SK-N-SH treated with all-trans-retinoic acid at 6 μM for 48 hours (cell line): ENCODE results near the gene HEATR3.

Source experiments
- ATAC-seq: fragments of 200-7000 bp; cut with Tn5 transposase; 3 replicates; pipeline ENCODE4 v1.9.1; 2020; ENCODE audit warnings: mild to moderate bottlenecking, moderate library complexity
- ARNTL ChIP-seq: fragments of 450-650 bp; formaldehyde crosslinking; IDR thresholded peaks from 2 replicates; pipeline ENCODE4 v1.5.0; 2020; ENCODE audit warnings: low read depth, mild to moderate bottlenecking, moderate library complexity, borderline replicate concordance
- BACH2 ChIP-seq: fragments of 250-450 bp; sonication (Bioruptor Pico); IDR thresholded peaks from 2 replicates; pipeline ENCODE4 v1.9.0; 2021; ENCODE audit warnings: mild to moderate bottlenecking, borderline replicate concordance
- CSDC2 ChIP-seq: fragments of 250-450 bp; sonication (Bioruptor Pico); IDR thresholded peaks from 2 replicates; pipeline ENCODE4 v1.5.0; 2020; ENCODE audit warnings: mild to moderate bottlenecking, moderate library complexity
- ESRRG ChIP-seq: fragments of 250-450 bp; sonication (Bioruptor Pico); IDR thresholded peaks from 2 replicates; pipeline ENCODE4 v1.6.1; 2021; ENCODE audit warnings: mild to moderate bottlenecking
- ISL1 ChIP-seq: fragments of 250-450 bp; sonication (Bioruptor Pico); IDR thresholded peaks from 2 replicates; pipeline ENCODE4 v2.1.2; 2022; ENCODE audit warnings: mild to moderate bottlenecking, moderate library complexity
- OSR1 ChIP-seq: fragments of 250-450 bp; sonication (Bioruptor Pico); IDR thresholded peaks from 2 replicates; pipeline ENCODE4 v1.8.0; 2022; ENCODE audit warnings: moderate library complexity, mild to moderate bottlenecking, inconsistent platforms
- POU6F1 ChIP-seq: fragments of 250-450 bp; sonication (Bioruptor Pico); IDR thresholded peaks from 2 replicates; pipeline ENCODE4 v1.8.0; 2021; ENCODE audit warnings: low read depth, mild to moderate bottlenecking, moderate library complexity, borderline replicate concordance
- RARB ChIP-seq: fragments of 250-450 bp; sonication (Bioruptor Pico); IDR thresholded peaks from 2 replicates; pipeline ENCODE4 v1.8.0; 2021; ENCODE audit warnings: mild to moderate bottlenecking, moderate library complexity
- SNAI2 ChIP-seq: fragments of 250-450 bp; sonication (Bioruptor Pico); IDR thresholded peaks from 2 replicates; pipeline ENCODE4 v1.5.0; 2020; ENCODE audit warnings: mild to moderate bottlenecking, moderate library complexity
- TCF4 ChIP-seq: fragments of 250-450 bp; sonication (Bioruptor Pico); IDR thresholded peaks from 2 replicates; pipeline ENCODE4 v1.8.0; 2021; ENCODE audit warnings: mild to moderate bottlenecking, moderate library complexity, borderline replicate concordance
- TOX ChIP-seq: fragments of 250-450 bp; sonication (Bioruptor Pico); IDR thresholded peaks from 2 replicates; pipeline ENCODE4 v1.8.0; 2021; ENCODE audit warnings: mild to moderate bottlenecking, moderate library complexity, borderline replicate concordance
- TSHZ2 ChIP-seq: fragments of 250-450 bp; sonication (Bioruptor Pico); IDR thresholded peaks from 2 replicates; pipeline ENCODE4 v1.5.0; 2020; ENCODE audit warnings: mild to moderate bottlenecking, moderate library complexity
- ZC3H10 ChIP-seq: fragments of 250-450 bp; sonication (Bioruptor Pico); IDR thresholded peaks from 2 replicates; pipeline ENCODE4 v1.5.1; 2021; ENCODE audit warnings: mild to moderate bottlenecking, moderate library complexity
- ZFP3 ChIP-seq: fragments of 250-450 bp; sonication (Bioruptor Pico); IDR thresholded peaks from 2 replicates; pipeline ENCODE4 v1.5.0; 2020; ENCODE audit warnings: mild to moderate bottlenecking, moderate library complexity
- ZFP30 ChIP-seq: fragments of 450-650 bp; formaldehyde crosslinking; IDR thresholded peaks from 2 replicates; pipeline ENCODE4 v1.5.0; 2022; ENCODE audit warnings: mild to moderate bottlenecking, moderate library complexity
- ZNF565 ChIP-seq: fragments of 450-650 bp; formaldehyde crosslinking; conservative IDR thresholded peaks from 2 replicates; pipeline ENCODE4 v1.5.0; 2020; ENCODE audit warnings: low read depth, mild to moderate bottlenecking, moderate library complexity
- ZNF70 ChIP-seq: fragments of 450-650 bp; formaldehyde crosslinking; IDR thresholded peaks from 2 replicates; pipeline ENCODE4 v1.5.0; 2020; ENCODE audit warnings: mild to moderate bottlenecking, moderate library complexity
- ZNF8 ChIP-seq: fragments of 450-650 bp; formaldehyde crosslinking; IDR thresholded peaks from 2 replicates; pipeline ENCODE4 v1.5.0; 2020; ENCODE audit warnings: mild to moderate bottlenecking, moderate library complexity
- TF ChIP-seq, protein P1 (sequence below): fragments of 250-450 bp; sonication (Bioruptor Pico); IDR thresholded peaks from 2 replicates; pipeline ENCODE4 v1.5.1; 2020; ENCODE audit warnings: low read depth, mild to moderate bottlenecking, moderate library complexity
- TF ChIP-seq, protein P2 (sequence below): fragments of 250-450 bp; sonication (Bioruptor Pico); IDR thresholded peaks from 2 replicates; pipeline ENCODE4 v1.8.0; 2020; ENCODE audit warnings: mild to moderate bottlenecking, moderate library complexity, borderline replicate concordance
- TF ChIP-seq, protein P3 (sequence below): fragments of 250-450 bp; sonication (Bioruptor Pico); IDR thresholded peaks from 2 replicates; pipeline ENCODE4 v1.5.1; 2021; ENCODE audit warnings: mild to moderate bottlenecking, moderate library complexity

HEATR3 gene

GRCh38 chr16:50035468-50035992 lies 30.2 kb upstream of the HEATR3 start:
- no peak for ATAC-seq
- no peak for TF ChIP-seq RARB
- no peak for TF ChIP-seq ARNTL
- TF ChIP-seq, protein P1, sequence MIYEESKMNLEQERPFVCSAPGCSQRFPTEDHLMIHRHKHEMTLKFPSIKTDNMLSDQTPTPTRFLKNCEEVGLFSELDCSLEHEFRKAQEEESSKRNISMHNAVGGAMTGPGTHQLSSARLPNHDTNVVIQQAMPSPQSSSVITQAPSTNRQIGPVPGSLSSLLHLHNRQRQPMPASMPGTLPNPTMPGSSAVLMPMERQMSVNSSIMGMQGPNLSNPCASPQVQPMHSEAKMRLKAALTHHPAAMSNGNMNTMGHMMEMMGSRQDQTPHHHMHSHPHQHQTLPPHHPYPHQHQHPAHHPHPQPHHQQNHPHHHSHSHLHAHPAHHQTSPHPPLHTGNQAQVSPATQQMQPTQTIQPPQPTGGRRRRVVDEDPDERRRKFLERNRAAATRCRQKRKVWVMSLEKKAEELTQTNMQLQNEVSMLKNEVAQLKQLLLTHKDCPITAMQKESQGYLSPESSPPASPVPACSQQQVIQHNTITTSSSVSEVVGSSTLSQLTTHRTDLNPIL (CRISPR knock-in tag), result no peak
- TF ChIP-seq TOX (CRISPR knock-in tag), result no peak
- no peak for TF ChIP-seq ZNF8 (CRISPR knock-in tag)
- no peak for TF ChIP-seq ISL1 (CRISPR knock-in tag)
- no peak for TF ChIP-seq ZNF70 (CRISPR knock-in tag)
- TF ChIP-seq TCF4 (CRISPR knock-in tag), result no peak
- no peak for TF ChIP-seq SNAI2 (CRISPR knock-in tag)
- no peak for TF ChIP-seq POU6F1 (CRISPR knock-in tag)
- no peak for TF ChIP-seq TSHZ2
- no peak for TF ChIP-seq ZNF565 (CRISPR knock-in tag)
- no peak for TF ChIP-seq CSDC2 (CRISPR knock-in tag)
- TF ChIP-seq, protein P2, sequence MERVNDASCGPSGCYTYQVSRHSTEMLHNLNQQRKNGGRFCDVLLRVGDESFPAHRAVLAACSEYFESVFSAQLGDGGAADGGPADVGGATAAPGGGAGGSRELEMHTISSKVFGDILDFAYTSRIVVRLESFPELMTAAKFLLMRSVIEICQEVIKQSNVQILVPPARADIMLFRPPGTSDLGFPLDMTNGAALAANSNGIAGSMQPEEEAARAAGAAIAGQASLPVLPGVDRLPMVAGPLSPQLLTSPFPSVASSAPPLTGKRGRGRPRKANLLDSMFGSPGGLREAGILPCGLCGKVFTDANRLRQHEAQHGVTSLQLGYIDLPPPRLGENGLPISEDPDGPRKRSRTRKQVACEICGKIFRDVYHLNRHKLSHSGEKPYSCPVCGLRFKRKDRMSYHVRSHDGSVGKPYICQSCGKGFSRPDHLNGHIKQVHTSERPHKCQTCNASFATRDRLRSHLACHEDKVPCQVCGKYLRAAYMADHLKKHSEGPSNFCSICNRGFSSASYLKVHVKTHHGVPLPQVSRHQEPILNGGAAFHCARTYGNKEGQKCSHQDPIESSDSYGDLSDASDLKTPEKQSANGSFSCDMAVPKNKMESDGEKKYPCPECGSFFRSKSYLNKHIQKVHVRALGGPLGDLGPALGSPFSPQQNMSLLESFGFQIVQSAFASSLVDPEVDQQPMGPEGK, result no peak

GRCh38 chr16:50036426-50036825 lies 29.3 kb upstream of the HEATR3 start:
- no peak for ATAC-seq
- TF ChIP-seq ZFP3 (CRISPR knock-in tag), result no peak
- TF ChIP-seq ZC3H10, result no peak
- no peak for TF ChIP-seq ZFP30 (CRISPR knock-in tag)
- TF ChIP-seq TCF4 (CRISPR knock-in tag), result no peak
- TF ChIP-seq ESRRG (CRISPR knock-in tag), result no peak
- no peak for TF ChIP-seq CSDC2 (CRISPR knock-in tag)
- TF ChIP-seq, protein P3, sequence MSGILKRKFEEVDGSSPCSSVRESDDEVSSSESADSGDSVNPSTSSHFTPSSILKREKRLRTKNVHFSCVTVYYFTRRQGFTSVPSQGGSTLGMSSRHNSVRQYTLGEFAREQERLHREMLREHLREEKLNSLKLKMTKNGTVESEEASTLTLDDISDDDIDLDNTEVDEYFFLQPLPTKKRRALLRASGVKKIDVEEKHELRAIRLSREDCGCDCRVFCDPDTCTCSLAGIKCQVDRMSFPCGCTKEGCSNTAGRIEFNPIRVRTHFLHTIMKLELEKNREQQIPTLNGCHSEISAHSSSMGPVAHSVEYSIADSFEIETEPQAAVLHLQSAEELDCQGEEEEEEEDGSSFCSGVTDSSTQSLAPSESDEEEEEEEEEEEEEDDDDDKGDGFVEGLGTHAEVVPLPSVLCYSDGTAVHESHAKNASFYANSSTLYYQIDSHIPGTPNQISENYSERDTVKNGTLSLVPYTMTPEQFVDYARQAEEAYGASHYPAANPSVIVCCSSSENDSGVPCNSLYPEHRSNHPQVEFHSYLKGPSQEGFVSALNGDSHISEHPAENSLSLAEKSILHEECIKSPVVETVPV (CRISPR knock-in tag), result no peak
- TF ChIP-seq OSR1 (CRISPR knock-in tag), result no peak
- TF ChIP-seq ZNF8 (CRISPR knock-in tag), result no peak
- TF ChIP-seq SNAI2 (CRISPR knock-in tag), result no peak
- TF ChIP-seq ZNF70 (CRISPR knock-in tag), result no peak
- TF ChIP-seq, protein P2, result no peak
- TF ChIP-seq, protein P1 (CRISPR knock-in tag), result no peak
- TF ChIP-seq ARNTL, result no peak
- no peak for TF ChIP-seq BACH2 (CRISPR knock-in tag)
- TF ChIP-seq ISL1 (CRISPR knock-in tag), result no peak
